Stimulated activated memory B cell treated with anti-CD40 and anti-IgM and Interleukin-4, amounts not matched to agents 10 μg/mL and 1 μg/mL and 100 μg/mL, for 72 hours (primary cell): ENCODE results near the gene PLA2G2D.

Experiments used
- ATAC-seq: fragments of 150-1000 bp; cut with Tn5 transposase; 2 replicates; pipeline ENCODE4 v1.10.0; 2021
- H3K27ac Mint-ChIP-seq: one replicate; pipeline ENCODE4 v1.8.0; 2022; ENCODE audit warnings: mild to moderate bottlenecking, mixed read lengths
- H3K27me3 Mint-ChIP-seq: one replicate; pipeline ENCODE4 v1.8.0; 2022; ENCODE audit warnings: mixed read lengths
- H3K36me3 Mint-ChIP-seq: one replicate; pipeline ENCODE4 v1.8.0; 2022; ENCODE audit warnings: mixed read lengths
- H3K4me1 Mint-ChIP-seq: one replicate; pipeline ENCODE4 v1.8.0; 2022; ENCODE audit warnings: mixed read lengths
- H3K4me3 Mint-ChIP-seq: one replicate; pipeline ENCODE4 v1.8.0; 2022; ENCODE audit warnings: mild to moderate bottlenecking, moderate library complexity, mixed read lengths
- H3K9me3 Mint-ChIP-seq: one replicate; pipeline ENCODE4 v1.8.0; 2022; ENCODE audit warnings: mixed read lengths

Gene PLA2G2D

GRCh38 chr1:20119347-20119746, at the start of gene PLA2G2D:
PLA2G2D (minus strand) TSS chr1:20119536; CDS start chr1:20119498, 38 bp downstream.
- no peak within 1 kb of the TSS for H3K4me3 Mint-ChIP-seq
- H3K9me3 Mint-ChIP-seq = no peaks in the 10 kb centered on the region
- ATAC-seq = peak; percentile 34
- no peaks in the 10 kb centered on the region for H3K36me3 Mint-ChIP-seq
- H3K27me3 Mint-ChIP-seq = no peaks in the 10 kb centered on the region
- H3K4me1 Mint-ChIP-seq = peaks cover 53% of the 10 kb centered on the region
- peak within 1 kb of the TSS; percentile 72 for H3K27ac Mint-ChIP-seq

- Mint-ChIP-seq H3K4me3 (no peak overlapping the region), H3K27ac (no peak overlapping the region), H3K4me1 (peaks cover 14% of the 10 kb centered on the region)
Measured at GRCh38 chr1:20168564-20169491, 49.5 kb upstream of the PLA2G2D start.

GRCh38 chr1:20167126-20167525, 47.8 kb upstream of the PLA2G2D start:
- H3K9me3 Mint-ChIP-seq = peaks cover 21% of the 10 kb centered on the region
- H3K36me3 Mint-ChIP-seq = peaks cover 5% of the 10 kb centered on the region
- peaks cover 9% of the 10 kb centered on the region for H3K4me1 Mint-ChIP-seq
- H3K27me3 Mint-ChIP-seq = peaks cover 20% of the 10 kb centered on the region
- H3K27ac Mint-ChIP-seq = no peak overlapping the region
- H3K4me3 Mint-ChIP-seq = no peak overlapping the region
- ATAC-seq = no peak

More at GRCh38 chr1:20168564-20169491, 49.5 kb upstream of the PLA2G2D start:
- peaks cover 12% of the 10 kb centered on the region for H3K9me3 Mint-ChIP-seq
- peaks cover 5% of the 10 kb centered on the region for H3K36me3 Mint-ChIP-seq
- H3K27me3 Mint-ChIP-seq = peaks cover 20% of the 10 kb centered on the region
- ATAC-seq = no peak

GRCh38 chr1:20166051-20166450, 46.7 kb upstream of the PLA2G2D start:
- H3K27me3 Mint-ChIP-seq = peaks cover 20% of the 10 kb centered on the region
- H3K27ac Mint-ChIP-seq = no peak overlapping the region
- no peak overlapping the region for H3K4me3 Mint-ChIP-seq
- H3K4me1 Mint-ChIP-seq = peaks cover under 1% of the 10 kb centered on the region
- H3K36me3 Mint-ChIP-seq = peaks cover 5% of the 10 kb centered on the region
- no peak for ATAC-seq
- H3K9me3 Mint-ChIP-seq = peaks cover 25% of the 10 kb centered on the region

GRCh38 chr1:20165522-20165951, 46.2 kb upstream of the PLA2G2D start:
- H3K27me3 Mint-ChIP-seq = peaks cover 20% of the 10 kb centered on the region
- no peak for ATAC-seq
- no peaks in the 10 kb centered on the region for H3K4me1 Mint-ChIP-seq
- H3K36me3 Mint-ChIP-seq = peaks cover 5% of the 10 kb centered on the region
- H3K4me3 Mint-ChIP-seq = no peak overlapping the region
- no peak overlapping the region for H3K27ac Mint-ChIP-seq
- H3K9me3 Mint-ChIP-seq = peaks cover 29% of the 10 kb centered on the region

GRCh38 chr1:20164694-20165202, 45.4 kb upstream of the PLA2G2D start:
- no peak overlapping the region for H3K4me3 Mint-ChIP-seq
- ATAC-seq = no peak
- peaks cover 32% of the 10 kb centered on the region for H3K9me3 Mint-ChIP-seq
- H3K27me3 Mint-ChIP-seq = peaks cover 20% of the 10 kb centered on the region
- peaks cover 5% of the 10 kb centered on the region for H3K36me3 Mint-ChIP-seq
- no peak overlapping the region for H3K27ac Mint-ChIP-seq
- no peaks in the 10 kb centered on the region for H3K4me1 Mint-ChIP-seq

- H3K4me1 Mint-ChIP-seq = no peaks in the 10 kb centered on the region
- no peak for ATAC-seq
- peaks cover 4% of the 10 kb centered on the region for H3K36me3 Mint-ChIP-seq
- H3K27ac Mint-ChIP-seq = no peak overlapping the region
- H3K27me3 Mint-ChIP-seq = no peaks in the 10 kb centered on the region
- H3K9me3 Mint-ChIP-seq = peaks cover 31% of the 10 kb centered on the region
- H3K4me3 Mint-ChIP-seq = no peak overlapping the region
Measured at GRCh38 chr1:20160034-20160433, 40.7 kb upstream of the PLA2G2D start.

- Mint-ChIP-seq H3K27ac (no peak overlapping the region), H3K9me3 (peaks cover 24% of the 10 kb centered on the region), H3K36me3 (no peaks in the 10 kb centered on the region), H3K27me3 (no peaks in the 10 kb centered on the region), H3K4me3 (no peak overlapping the region), H3K4me1 (peaks cover 13% of the 10 kb centered on the region)
- ATAC-seq = no peak
Measured at GRCh38 chr1:20158358-20159070, 39.2 kb upstream of the PLA2G2D start.

GRCh38 chr1:20154301-20154831, 35.0 kb upstream of the PLA2G2D start:
- peaks cover 21% of the 10 kb centered on the region for H3K4me1 Mint-ChIP-seq
- H3K27me3 Mint-ChIP-seq = no peaks in the 10 kb centered on the region
- H3K9me3 Mint-ChIP-seq = peaks cover 6% of the 10 kb centered on the region
- no peak for ATAC-seq
- H3K4me3 Mint-ChIP-seq = peak overlapping the region; percentile 3
- H3K36me3 Mint-ChIP-seq = no peaks in the 10 kb centered on the region
- peak overlapping the region; percentile 20 for H3K27ac Mint-ChIP-seq

GRCh38 chr1:20153000-20153418, 33.7 kb upstream of the PLA2G2D start:
- H3K9me3 Mint-ChIP-seq = no peaks in the 10 kb centered on the region
- peaks cover 21% of the 10 kb centered on the region for H3K4me1 Mint-ChIP-seq
- H3K36me3 Mint-ChIP-seq = no peaks in the 10 kb centered on the region
- H3K4me3 Mint-ChIP-seq = no peak overlapping the region
- H3K27me3 Mint-ChIP-seq = no peaks in the 10 kb centered on the region
- no peak overlapping the region for H3K27ac Mint-ChIP-seq
- no peak for ATAC-seq

- Mint-ChIP-seq H3K9me3 (no peaks in the 10 kb centered on the region), H3K36me3 (no peaks in the 10 kb centered on the region), H3K27ac (peak overlapping the region; percentile 62), H3K27me3 (no peaks in the 10 kb centered on the region), H3K4me3 (no peak overlapping the region), H3K4me1 (peaks cover 21% of the 10 kb centered on the region)
- no peak for ATAC-seq
Measured at GRCh38 chr1:20152599-20152930, 33.2 kb upstream of the PLA2G2D start.

- Mint-ChIP-seq H3K36me3 (no peaks in the 10 kb centered on the region), H3K27me3 (no peaks in the 10 kb centered on the region), H3K9me3 (no peaks in the 10 kb centered on the region), H3K27ac (peak overlapping the region; percentile 62), H3K4me3 (peak overlapping the region; percentile 69), H3K4me1 (peaks cover 21% of the 10 kb centered on the region)
- peak; percentile 87 for ATAC-seq
Measured at GRCh38 chr1:20151906-20152598, 32.7 kb upstream of the PLA2G2D start.

GRCh38 chr1:20150969-20151368, 31.6 kb upstream of the PLA2G2D start:
- Mint-ChIP-seq H3K4me3 (peak overlapping the region; percentile 9), H3K27ac (no peak overlapping the region), H3K9me3 (no peaks in the 10 kb centered on the region), H3K36me3 (no peaks in the 10 kb centered on the region), H3K4me1 (peaks cover 21% of the 10 kb centered on the region), H3K27me3 (no peaks in the 10 kb centered on the region)
- no peak for ATAC-seq

GRCh38 chr1:20150326-20150705, 31.0 kb upstream of the PLA2G2D start:
- Mint-ChIP-seq H3K4me1 (peaks cover 21% of the 10 kb centered on the region), H3K36me3 (no peaks in the 10 kb centered on the region), H3K27me3 (no peaks in the 10 kb centered on the region), H3K4me3 (no peak overlapping the region), H3K9me3 (no peaks in the 10 kb centered on the region), H3K27ac (no peak overlapping the region)
- ATAC-seq = no peak
